Heart right ventricle (tissue), 16 donors: ENCODE data around the gene LRRC30. TPM values are rescaled to one million over a fixed set of nuclear protein-coding genes. Genes with fewer than 3 reads are reported as not detected.

Experiments
- ATAC-seq, 8 donors: fragments of 200-7000 bp; cut with Tn5 transposase; one replicate each; pipeline ENCODE4 v1.9.1; 2020; ENCODE audit warnings: mild to moderate bottlenecking in 8 of 8, moderate library complexity in 8 of 8, moderate number of reproducible peaks in 1 of 8
- DNase-seq, 2 donors: peaks; one replicate each; pipeline ENCODE4 v3.0.0-alpha.2; 2020
- H3K27ac ChIP-seq, 10 donors: fragments of 200-600 bp; sonication (generic) in 2 of 10; one replicate each; pipeline versions ENCODE4 v1.5.0 to v1.8.0; 2020 to 2022; ENCODE audit warnings: mild to moderate bottlenecking in 3 of 10
- H3K27me3 ChIP-seq, 7 donors: fragments of 200-600 bp; one replicate each; pipeline ENCODE4 v1.8.0; 2021 to 2022; ENCODE audit warnings: mild to moderate bottlenecking in 2 of 7
- H3K36me3 ChIP-seq, 9 donors: fragments of 200-600 bp; sonication (generic) in 1 of 9; one replicate each; pipeline versions ENCODE4 v1.5.0 to v1.8.0; 2020 to 2022; ENCODE audit warnings: mild to moderate bottlenecking in 2 of 9
- H3K4me1 ChIP-seq, 9 donors: fragments of 200-600 bp; sonication (generic) in 1 of 9; one replicate each; pipeline versions ENCODE4 v1.5.0 to v1.8.0; 2020 to 2022; ENCODE audit warnings: mild to moderate bottlenecking in 4 of 9
- H3K4me3 ChIP-seq, 10 donors: fragments of 200-600 bp; sonication (generic) in 2 of 10; one replicate each; pipeline versions ENCODE4 v1.5.0 to v1.8.0; 2020 to 2022; ENCODE audit warnings: mild to moderate bottlenecking in 7 of 10, moderate library complexity in 2 of 10
- H3K9me3 ChIP-seq, 11 donors: fragments of 200-600 bp in 10 of 11; sonication (generic) in 2 of 11; one replicate each; pipeline versions ENCODE4 v1.5.0 to v1.8.0; 2013 to 2022; ENCODE audit warnings: mild to moderate bottlenecking in 2 of 11, control low read depth in 1 of 11, moderate library complexity in 1 of 11
- WGBS, 2 donors: extraction: QIAGEN DNeasy Blood & Tissue Kit; methylation state at CpG; one replicate each; pipeline ENCODE4 v1.1.7; 2013; ENCODE audit warnings: inconsistent platforms in 1 of 2; 5-methylcytosine and 5-hydroxymethylcytosine counted together
- intact Hi-C, 10 donors: fragments of 100-400 bp; cut with DNase I; formaldehyde crosslinking; loops; one replicate each; pipeline versions ENCODE4 v1.11.1 to v1.14.2; 2022
- polyA plus RNA-seq, 2 donors: library from polyadenylated mRNA; stranded (reverse); fragments of 200-250 nt; gene quantifications; one replicate each; pipeline ENCODE4 v1.2.3, GENCODE V29; 2013
- total RNA-seq, 10 donors: library from RNA; stranded (reverse); fragmentation: NEBNext Ultra II Directional in 3 of 10; extraction: Animal tissue kit (Norgen Biotek cat#: 25700) in 3 of 10; gene quantifications; one replicate each; pipeline versions ENCODE4 v1.2.1 to v1.2.4, GENCODE V29; 2021 to 2023
- TF ChIP-seq, protein P1 (sequence below), 9 donors: fragments of 200-600 bp; sonication (generic) in 2 of 9; IDR thresholded peaks; one replicate each; pipeline versions ENCODE4 v1.5.0 to v1.8.0; 2021 to 2022; ENCODE audit warnings: antibody characterized with exemption in 9 of 9, mild to moderate bottlenecking in 5 of 9, moderate library complexity in 1 of 9
- donor health status: Arrhythmogenic right ventricular cardiomyopathy.
- donor health status: ischemic (EF 13 %, LVEDD 7.1; RV severe dilation, severe dysfunction).
- donor health status: healthy with polysubstance abuse.
- donor health status: DM: no; HTN: yes; CAD: no.
- donor health status: DM: no; HTN: no; CAD: no.
- donor health status: ischemic (EF 25% LVEDD 6.9; RV normal size, moderate dysfunction).
- donor health status: ischemic (EF 25% LVEDD 5.7; RV mildly dilated, moderate dysfunction).
- donor health status: healthy.
- donor health status: DM: yes; HTN: yes; CAD: no.
- donor health status: Ischemic cardiomyopathy.
- donor health status: ischemic (EF 35%, LVEDD 5.7; RV mildly dilated, moderate dysfunction).
- donor health status: nonischemic (EF 11% LVEDD 7.7; RV severe dilation, severe dysfunction).
- donor health status: DM: yes; HTN: yes; CAD: no.
- donor health status: PGD.
- donor health status: ischemic (EF 29% LVEDD 5.4; RV normal size, mild dysfunction).
- donor health status: nonischemic (EF 23%, LVEDD 6.1; RV moderate dilation, normal function).

Gene LRRC30
- total and polyA plus RNA-seq, 12 donors: not detected

DNA sequence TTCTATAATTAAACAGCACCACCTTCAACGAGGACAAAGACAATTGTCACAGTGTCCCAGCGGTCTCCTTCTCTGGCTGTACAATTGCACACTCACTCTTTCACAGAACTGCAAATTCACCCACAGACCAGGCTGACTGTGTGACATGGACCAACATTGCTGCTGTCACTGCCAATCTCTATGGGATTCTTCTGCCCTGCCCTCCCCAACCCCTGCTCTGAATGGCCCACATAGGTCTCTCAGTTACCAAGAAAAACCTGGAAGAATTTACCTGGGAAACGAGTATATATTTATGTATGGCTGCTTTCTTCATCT lies 26.5 kb downstream of the LRRC30 start:
- ATAC-seq: peak in 5 of 8 donors; percentile 29 to 58 (median 34)
- intact Hi-C loops: no loop called here
- WGBS, 2 donors: 58 to 67% methylated on average over 3 of the region's 3 CpGs
- H3K36me3 ChIP-seq: no peaks in the 10 kb centered on the region
- H3K4me3 ChIP-seq: no peak overlapping the region
- H3K4me1 ChIP-seq: peaks cover 0 to 39% (median 16%) of the 10 kb centered on the region in 9 donors
- no peak for DNase-seq
- no peaks in the 10 kb centered on the region for H3K9me3 ChIP-seq
- peak overlapping the region in 4 of 10 donors; percentile 20 to 78 (median 54) for H3K27ac ChIP-seq
- TF ChIP-seq, protein P1, sequence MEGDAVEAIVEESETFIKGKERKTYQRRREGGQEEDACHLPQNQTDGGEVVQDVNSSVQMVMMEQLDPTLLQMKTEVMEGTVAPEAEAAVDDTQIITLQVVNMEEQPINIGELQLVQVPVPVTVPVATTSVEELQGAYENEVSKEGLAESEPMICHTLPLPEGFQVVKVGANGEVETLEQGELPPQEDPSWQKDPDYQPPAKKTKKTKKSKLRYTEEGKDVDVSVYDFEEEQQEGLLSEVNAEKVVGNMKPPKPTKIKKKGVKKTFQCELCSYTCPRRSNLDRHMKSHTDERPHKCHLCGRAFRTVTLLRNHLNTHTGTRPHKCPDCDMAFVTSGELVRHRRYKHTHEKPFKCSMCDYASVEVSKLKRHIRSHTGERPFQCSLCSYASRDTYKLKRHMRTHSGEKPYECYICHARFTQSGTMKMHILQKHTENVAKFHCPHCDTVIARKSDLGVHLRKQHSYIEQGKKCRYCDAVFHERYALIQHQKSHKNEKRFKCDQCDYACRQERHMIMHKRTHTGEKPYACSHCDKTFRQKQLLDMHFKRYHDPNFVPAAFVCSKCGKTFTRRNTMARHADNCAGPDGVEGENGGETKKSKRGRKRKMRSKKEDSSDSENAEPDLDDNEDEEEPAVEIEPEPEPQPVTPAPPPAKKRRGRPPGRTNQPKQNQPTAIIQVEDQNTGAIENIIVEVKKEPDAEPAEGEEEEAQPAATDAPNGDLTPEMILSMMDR (IDR thresholded peaks at IDR 0.05): no peak
- H3K27me3 ChIP-seq: no peaks in the 10 kb centered on the region

DNA sequence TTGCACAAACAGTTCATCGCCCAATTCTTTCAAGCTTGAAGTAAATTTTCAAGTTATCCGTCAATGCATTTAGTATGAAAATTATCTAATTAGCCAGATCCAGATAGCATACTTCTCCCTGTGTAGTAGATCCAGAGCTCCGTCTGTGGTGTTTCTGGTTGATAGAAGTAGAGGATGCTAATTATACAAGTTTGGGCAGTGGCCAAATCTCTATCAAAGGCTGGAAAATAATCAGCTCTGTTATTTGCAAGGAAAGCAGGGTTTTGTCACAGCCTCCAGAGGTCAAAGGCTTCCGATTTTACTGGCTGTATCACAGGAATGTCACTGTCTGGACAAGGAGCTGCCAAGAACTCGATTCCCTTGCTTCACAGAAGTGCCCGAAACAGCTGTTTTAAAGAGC lies 28.6 kb downstream of the LRRC30 start:
- H3K4me3 ChIP-seq: peak overlapping the region in 1 of 10 donors; percentile 10
- peak overlapping the region in 4 of 10 donors; percentile 7 to 51 (median 38) for H3K27ac ChIP-seq
- DNase-seq: peak in 1 of 2 donors; percentile 26
- TF ChIP-seq, protein P1 (IDR thresholded peaks at IDR 0.05): no peak
- H3K4me1 ChIP-seq: peaks cover 0 to 39% (median 16%) of the 10 kb centered on the region in 9 donors
- H3K9me3 ChIP-seq: no peaks in the 10 kb centered on the region
- intact Hi-C loops: no loop called here
- no peaks in the 10 kb centered on the region for H3K36me3 ChIP-seq
- 17 to 19% methylated on average over 6 of the region's 6 CpGs for WGBS, 2 donors
- peak in 6 of 8 donors; percentile 21 to 55 (median 31) for ATAC-seq
- H3K27me3 ChIP-seq: no peaks in the 10 kb centered on the region

GRCh38 chr18:7261199-7261598 lies 30.3 kb downstream of the LRRC30 start:
- H3K36me3 ChIP-seq: no peaks in the 10 kb centered on the region
- peaks cover 0 to 26% (median 16%) of the 10 kb centered on the region in 9 donors for H3K4me1 ChIP-seq
- ATAC-seq (no peak), DNase-seq (no peak)
- TF ChIP-seq, protein P1 (IDR thresholded peaks at IDR 0.05): no peak
- no peaks in the 10 kb centered on the region for H3K9me3 ChIP-seq
- intact Hi-C loops: loop anchor here in 2 of 10 donors (5.0 to 10.0 kb wide), 3 partner anchors 39 to 1194 kb away; no protein-coding TSS in a partner anchor
- no peaks in the 10 kb centered on the region for H3K27me3 ChIP-seq
- 94 to 98% methylated on average over 3 of the region's 3 CpGs for WGBS, 2 donors
- H3K27ac ChIP-seq: no peak overlapping the region
- no peak overlapping the region for H3K4me3 ChIP-seq

GRCh38 chr18:7267973-7268372 lies 37.1 kb downstream of the LRRC30 start:
- intact Hi-C loops: loop anchor here in 2 of 10 donors (10.0 kb wide), 2 partner anchors 497 to 1187 kb away; no protein-coding TSS in a partner anchor
- H3K4me1 ChIP-seq: peaks cover 0 to 11% (median 6%) of the 10 kb centered on the region in 9 donors
- H3K27ac ChIP-seq: no peak overlapping the region
- no peaks in the 10 kb centered on the region for H3K36me3 ChIP-seq
- no peak for ATAC-seq
- no peak for DNase-seq
- H3K27me3 ChIP-seq: no peaks in the 10 kb centered on the region
- no peaks in the 10 kb centered on the region for H3K9me3 ChIP-seq
- TF ChIP-seq, protein P1 (IDR thresholded peaks at IDR 0.05): no peak
- WGBS, 2 donors: 94 to 95% methylated on average over 3 of the region's 3 CpGs
- no peak overlapping the region for H3K4me3 ChIP-seq
